ENCODE measurements around the gene SMAD7.

SMAD7 gene

GRCh38 chr18:48986851-48987761 lies 36.3 kb upstream of the SMAD7 start:
- DNase-seq: no peak

- DNase-seq: no peak
These were observed 34.4 kb upstream of the SMAD7 start for GRCh38 chr18:48985161-48985560.

DNA sequence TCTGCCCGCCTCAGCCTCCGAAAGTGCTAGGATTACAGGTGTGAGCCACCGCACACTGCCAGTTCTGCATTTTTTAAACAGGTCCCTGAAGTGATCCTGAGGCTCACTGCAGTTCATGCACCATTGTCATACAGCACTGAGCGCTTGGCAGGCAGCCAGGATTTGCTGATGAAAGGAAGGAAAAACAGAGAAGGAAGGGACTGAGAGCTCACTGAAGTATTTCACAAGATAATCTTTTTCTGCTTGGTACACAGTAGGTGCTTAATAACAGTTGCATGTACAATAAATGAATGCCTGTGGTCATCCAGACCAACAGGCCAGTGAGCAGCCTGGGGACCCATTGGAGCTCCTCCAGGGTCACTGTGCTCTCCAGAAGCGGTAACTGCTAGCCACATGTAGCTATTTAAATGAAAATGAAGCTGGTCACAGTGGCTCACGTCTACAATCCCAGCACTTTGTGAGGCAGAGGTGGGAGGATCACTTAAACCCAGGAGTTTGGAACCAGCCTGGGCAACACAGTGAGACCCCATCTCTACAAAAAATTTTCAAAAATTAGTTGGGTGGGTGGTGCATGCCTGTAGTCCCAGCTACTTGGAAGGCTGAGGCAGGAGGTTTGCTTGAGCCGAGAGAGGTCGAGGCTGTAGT lies 33.1 kb upstream of the SMAD7 start:
- no peak for DNase-seq

DNA sequence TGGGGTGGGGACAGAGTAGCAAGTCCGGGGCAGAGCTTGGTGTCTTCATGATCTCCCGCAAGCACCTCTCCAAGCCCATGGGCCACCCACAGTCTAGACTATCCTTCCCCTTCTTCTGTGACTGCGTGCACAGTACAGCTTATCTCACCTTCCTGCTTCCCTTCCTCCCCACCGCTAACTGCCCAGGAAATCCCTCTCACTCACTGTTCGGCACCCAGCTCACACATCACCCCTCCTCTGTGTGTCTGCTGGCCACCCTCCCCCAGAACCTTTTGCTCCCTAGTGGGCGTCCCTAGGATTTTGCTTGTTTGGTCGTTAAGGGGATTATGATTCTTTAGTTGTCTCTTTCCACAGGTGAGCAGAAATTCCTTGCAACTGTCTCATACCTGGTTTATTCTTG lies 31.5 kb upstream of the SMAD7 start:
- DNase-seq: no peak

DNA sequence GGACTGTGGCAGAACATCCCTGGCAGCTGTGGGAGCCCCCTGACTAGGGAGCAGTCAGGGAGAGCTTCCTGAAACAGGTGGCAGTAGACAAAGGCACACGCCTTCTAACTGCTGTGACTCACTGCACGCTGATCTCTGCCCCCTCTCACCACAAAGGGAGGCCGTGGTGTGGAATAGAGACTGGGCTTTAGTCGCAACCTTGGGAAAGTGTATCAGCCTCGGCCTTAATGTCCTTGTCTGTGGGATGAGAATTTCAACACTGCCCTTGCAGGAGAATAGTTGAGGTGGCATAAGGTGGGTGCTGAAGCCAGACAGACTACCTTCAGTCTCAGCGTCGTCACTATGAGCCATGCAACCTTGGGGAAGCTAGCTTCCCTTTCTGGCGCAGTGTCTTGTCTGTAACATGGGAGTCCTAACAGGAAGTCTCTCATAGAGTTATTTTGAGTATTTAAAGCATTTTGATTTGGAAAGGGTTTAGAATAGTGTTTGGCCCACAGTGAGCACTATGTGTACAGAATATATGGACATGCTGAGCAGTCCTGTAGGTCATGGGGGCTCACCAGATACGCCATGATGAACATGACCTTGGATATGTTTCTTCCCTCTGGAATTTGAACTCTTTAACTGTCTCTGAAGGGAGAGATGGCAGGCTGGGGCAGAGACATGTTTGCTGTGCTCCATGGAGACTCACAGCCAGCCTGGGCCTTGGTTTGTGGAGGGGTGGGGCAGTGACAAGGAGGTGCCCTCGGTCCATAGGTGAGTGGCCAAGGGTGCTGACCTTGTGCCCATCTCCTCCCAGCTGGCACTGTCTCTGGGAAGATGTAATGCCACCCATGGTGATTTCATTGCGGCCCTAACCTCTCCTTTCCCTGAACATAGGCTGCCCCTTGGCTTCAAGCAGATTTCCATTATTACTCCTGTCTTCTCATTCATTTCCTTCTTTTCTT lies 29.5 kb upstream of the SMAD7 start:
- no peak for DNase-seq

- DNase-seq: no peak
These were observed 27.1 kb upstream of the SMAD7 start for GRCh38 chr18:48977914-48978313.

DNA sequence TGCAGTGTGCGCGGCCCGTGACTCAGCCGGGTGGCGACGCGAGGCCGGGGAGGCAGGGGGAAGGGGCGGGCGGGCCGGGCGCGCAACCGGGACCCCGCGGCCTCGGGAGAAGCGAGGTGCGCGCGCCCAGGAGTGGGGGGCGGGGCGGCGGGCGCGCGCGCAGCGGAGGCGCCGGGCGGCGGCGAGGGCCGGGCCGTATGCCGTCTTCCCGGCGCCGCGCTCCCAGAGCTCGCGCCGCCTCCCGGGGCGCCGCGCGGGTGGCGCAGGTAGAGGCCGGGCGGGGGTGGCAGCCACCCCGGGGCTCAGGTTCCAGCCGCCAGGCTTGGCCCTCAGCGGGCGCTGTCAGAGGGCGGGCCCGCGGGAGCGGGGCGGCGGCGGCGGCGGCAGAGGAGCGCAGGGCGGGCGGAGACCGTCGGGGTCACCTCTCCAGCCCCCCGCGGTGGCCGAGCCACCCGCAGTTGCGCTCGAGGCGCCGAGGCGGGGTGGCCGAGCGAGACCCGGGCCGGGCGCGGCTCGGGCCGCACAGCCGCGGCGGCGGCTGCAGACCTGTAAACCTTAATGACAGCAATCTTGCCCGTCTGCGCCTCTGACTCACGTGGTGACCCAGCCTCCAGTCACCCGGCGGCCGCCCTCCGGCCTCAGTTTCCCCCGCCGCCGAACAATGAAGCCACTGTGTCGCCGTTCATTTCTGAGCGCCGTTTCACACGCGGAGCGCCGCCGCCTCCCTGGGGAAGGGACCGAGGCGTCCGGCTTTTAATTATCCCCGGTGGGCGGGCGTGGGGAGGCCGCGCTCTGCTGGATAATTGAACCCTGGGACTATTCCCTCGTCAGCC lies 25.3 kb upstream of the SMAD7 start:
- peak; percentile 8 for DNase-seq

- DNase-seq: no peak
These were observed 24.5 kb upstream of the SMAD7 start for GRCh38 chr18:48975120-48975816.

GRCh38 chr18:48974304-48975119 lies 23.7 kb upstream of the SMAD7 start:
- no peak for DNase-seq

DNA sequence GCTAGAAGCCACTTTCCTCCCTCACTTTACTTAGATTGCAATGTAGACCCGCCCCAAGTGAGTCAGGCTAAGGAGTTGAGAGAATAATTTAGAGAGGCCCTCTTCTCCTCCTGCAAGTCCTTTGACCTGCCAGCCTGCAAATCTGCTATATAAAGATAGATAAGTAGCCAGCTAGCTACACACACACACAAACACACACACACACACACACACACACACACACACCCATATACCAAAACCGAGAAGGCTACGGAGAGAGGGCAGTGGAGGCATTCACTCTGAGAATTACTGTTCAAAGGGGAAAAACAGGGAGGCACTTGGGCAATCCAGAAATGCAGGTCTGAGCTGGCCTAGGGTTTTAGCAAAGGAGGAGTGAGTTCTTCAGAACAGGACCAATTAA lies 23.0 kb upstream of the SMAD7 start:
- DNase-seq: no peak

- DNase-seq: no peak
These were observed 17.8 kb upstream of the SMAD7 start for GRCh38 chr18:48968412-48969215.

GRCh38 chr18:48967545-48967944 lies 16.8 kb upstream of the SMAD7 start:
- DNase-seq: no peak

GRCh38 chr18:48966523-48966922 lies 15.8 kb upstream of the SMAD7 start:
- DNase-seq: no peak

DNA sequence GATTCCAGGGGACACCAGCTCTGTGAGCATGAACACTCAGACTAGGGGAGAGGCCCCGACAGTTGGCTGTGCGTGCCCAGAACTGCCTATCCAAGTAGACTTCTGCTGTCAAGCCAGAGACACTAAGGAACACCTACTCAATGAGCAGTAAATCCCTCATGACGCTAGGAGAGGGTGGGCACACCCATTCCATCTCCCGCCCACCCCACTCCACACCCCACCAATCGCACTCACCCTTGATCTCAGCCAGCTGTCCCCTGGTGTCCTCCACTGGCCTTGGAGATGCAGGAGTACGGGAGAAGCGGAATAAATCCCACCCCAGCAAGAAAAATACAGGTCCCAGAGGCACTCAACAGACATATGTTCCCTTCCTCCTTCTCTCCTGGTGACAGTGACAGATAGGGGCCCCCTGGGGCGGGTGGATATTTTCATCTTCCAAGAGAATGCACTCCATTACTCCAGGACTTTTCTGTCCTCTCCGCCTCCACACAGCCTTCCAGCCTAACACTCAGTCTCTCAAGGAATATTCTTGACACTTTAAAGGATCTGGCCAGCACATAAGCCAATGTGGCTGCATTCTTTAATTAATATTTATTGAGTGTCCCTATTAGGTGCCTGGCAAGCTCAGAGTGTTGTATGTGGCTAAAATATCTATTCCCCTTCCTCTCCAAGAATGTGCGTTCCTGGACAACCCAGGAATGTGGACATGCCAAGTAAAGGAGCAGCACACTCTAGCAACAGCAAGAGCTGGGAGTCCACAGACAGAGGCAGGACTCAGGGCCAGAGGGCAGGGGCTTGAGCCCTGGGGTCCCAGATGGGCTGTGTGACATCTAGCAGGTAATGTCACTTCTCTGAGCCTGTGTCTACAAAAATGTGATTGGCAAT lies 13.1 kb upstream of the SMAD7 start:
- no peak for DNase-seq

DNA sequence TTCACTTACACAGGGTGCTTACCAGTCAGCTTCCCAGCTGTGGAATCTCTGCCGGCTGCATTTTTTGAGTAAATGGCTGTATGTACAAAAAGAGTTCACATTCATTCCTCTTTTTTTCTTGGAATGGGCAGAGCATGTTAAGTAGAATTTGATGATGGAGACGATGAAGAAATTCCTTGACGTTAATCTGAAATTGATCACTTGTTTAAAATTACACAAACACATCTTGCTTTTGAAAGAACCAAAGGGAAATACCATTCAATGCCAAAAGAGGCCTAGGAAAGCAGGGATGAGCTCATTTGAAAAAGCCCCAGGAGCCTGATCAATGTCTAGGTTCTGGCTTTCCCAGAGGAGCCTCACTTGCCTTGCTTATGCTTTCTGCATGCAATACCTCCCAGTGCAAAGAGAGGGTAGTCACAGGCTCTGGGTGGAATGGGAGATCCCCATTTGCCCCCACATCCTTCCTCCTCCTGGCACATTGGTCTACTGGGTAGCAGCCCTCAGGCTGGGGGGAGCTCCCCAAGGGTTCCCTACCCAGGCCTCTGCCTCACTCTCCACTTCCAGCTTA lies 12.3 kb upstream of the SMAD7 start:
- no peak for DNase-seq

- no peak for DNase-seq
These were observed 11.7 kb upstream of the SMAD7 start for GRCh38 chr18:48962252-48962993.

DNA sequence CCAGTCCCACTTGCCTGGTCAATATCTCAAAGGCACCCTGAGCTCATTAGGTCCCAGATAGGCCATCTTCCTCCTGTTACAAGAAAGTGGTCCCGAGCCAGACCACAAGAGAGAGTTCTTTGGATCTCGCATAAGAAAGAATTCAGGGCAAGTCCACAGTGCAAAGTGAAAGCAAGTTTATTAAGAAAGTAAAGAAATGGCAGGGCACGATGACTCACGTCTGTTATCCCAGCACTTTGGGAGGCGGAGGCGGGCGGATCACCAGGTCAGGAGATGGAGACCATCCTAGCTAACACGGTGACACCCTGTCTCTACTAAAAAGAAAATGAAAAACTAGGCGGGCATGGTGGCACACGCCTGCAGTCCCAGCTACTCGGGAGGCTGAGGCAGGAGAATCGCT lies 10.8 kb upstream of the SMAD7 start:
- DNase-seq: no peak

Measured in GOT3 (cell line).